Skeletal muscle cell (primary cell): Measurements from ENCODE around the gene TBP.
"Not testable (repeated sequence)": the region's sequence is repeated elsewhere in the genome, so short reads cannot be mapped to it uniquely, and the experiment has no call there.

Source experiments
- DNase-seq: peaks from one replicate; pipeline ENCODE4 v3.0.0-alpha.2; 2010; ENCODE audit warnings: low read depth
- H3K4me3 ChIP-seq: 2 replicates; pipeline ENCODE4 v1.5.1; 2011; ENCODE audit warnings: low read depth, mild to moderate bottlenecking, control low read depth, low read length, moderate library complexity

The TBP gene

GRCh38 chr6:170584954-170585498 lies 30.9 kb downstream of the TBP start:
- H3K4me3 ChIP-seq = peak overlapping the region; percentile 70
- DNase-seq = no peak

GRCh38 chr6:170590725-170591124 lies 36.6 kb downstream of the TBP start:
- no peak overlapping the region for H3K4me3 ChIP-seq
- no peak for DNase-seq

GRCh38 chr6:170596426-170596825 lies 42.3 kb downstream of the TBP start:
- no peak for DNase-seq
- H3K4me3 ChIP-seq = no peak overlapping the region

GRCh38 chr6:170597278-170597677 lies 43.1 kb downstream of the TBP start:
- DNase-seq = no peak
- no peak overlapping the region for H3K4me3 ChIP-seq

- no peak for DNase-seq
- H3K4me3 ChIP-seq = no peak overlapping the region
Observed at GRCh38 chr6:170605574-170606259, 51.5 kb downstream of the TBP start.

- not testable (repeated sequence) for H3K4me3 ChIP-seq, DNase-seq
Observed at GRCh38 chr6:170609225-170609624, 55.1 kb downstream of the TBP start.

GRCh38 chr6:170612256-170612804 lies 58.2 kb downstream of the TBP start:
- peak overlapping the region; percentile 18 for H3K4me3 ChIP-seq
- DNase-seq = not testable (repeated sequence)

- DNase-seq, H3K4me3 ChIP-seq: not testable (repeated sequence)
Observed at GRCh38 chr6:170616020-170616554, 61.9 kb downstream of the TBP start.
